ENCODE results near the gene HNRNPLL. TPM values are rescaled to one million over a fixed set of nuclear protein-coding genes. Genes with fewer than 3 reads are reported as not detected.
A peak's percentile ranks its signal among the peaks of the same experiment; 100 is the strongest.
"Not testable (repeated sequence)": the region's sequence is repeated elsewhere in the genome, so short reads cannot be mapped to it uniquely, and the experiment has no call there.

Gene HNRNPLL
- total RNA-seq, 1 donor from 2014 or later, result 28.3 TPM

DNA sequence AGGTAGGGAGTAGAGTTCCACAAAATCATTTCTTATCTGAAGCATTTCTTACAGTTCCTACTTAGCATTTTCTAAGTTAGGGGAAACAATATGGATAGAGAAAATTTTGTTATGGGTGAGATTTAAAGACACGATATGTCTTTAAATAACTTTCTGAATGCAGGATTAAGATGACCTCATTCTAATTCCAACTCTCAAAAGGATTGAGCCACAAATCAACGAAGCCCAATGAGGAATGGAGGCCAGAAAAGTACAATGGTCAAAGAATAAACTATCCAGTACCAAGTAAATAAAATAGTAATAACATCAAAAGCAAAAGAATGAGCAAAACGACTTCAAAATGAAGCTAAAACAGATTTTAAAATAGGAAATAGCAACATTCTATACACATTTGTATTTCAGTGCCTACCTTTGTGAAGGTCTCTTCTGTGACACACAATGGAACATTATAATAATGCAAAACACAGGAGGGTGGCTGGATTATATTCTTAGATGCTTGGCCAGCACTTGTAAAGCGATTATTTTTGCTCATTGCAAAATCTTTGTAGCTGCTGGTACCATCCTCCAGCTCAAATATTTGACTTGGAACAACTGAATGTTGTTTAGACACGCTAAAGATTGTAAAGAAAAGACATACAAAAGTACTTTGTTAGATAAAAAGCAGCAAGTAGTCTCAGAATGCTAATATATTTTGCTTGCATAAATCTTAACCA, 33.8 kb downstream of the HNRNPLL start:
- no peak for DNase-seq
- ATAC-seq (ENCODE audit: poor library complexity), result no peak
- intact Hi-C loops (cut with DNase I), result no loop called here

DNA sequence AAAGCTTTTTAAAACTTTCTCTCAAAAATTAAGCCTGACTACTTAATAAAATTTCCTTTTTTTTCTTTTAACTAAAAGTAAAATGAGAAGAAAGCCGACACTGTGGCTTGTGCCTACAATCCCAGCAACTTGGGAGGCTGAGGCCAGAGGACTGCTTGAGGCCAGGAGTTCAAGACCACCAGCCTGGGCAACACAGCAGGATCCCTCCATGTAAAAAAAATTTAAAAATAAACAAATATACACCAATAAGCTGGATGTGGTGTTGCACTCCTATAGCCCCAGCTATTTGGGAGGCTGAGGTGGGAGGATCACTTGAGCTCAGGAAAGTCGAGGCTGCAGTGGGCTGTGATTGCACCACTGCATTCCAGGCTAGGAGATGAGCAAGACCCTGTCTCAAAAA, 37.4 kb downstream of the HNRNPLL start:
- intact Hi-C loops (cut with DNase I), result no loop called here
- DNase-seq (no peak), ATAC-seq (ENCODE audit: poor library complexity) (no peak)

DNA sequence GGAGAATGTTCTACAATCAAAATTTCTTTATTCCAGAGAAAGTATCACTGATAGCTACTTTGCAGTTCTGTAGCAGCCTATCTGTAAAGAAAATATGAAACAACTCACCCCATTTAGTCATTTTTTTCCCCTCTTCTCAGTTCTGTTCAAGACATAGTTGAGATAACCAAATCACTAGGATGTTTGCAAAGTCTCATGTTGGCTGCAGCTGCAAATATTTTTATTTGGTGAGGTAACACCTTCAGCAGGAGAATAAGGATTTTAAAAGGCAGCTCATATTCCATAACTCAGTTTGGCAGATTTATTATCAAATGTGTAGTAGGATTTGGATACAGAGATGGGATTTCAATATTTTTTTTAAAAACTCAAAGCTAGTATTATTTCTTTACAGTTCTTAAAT, 41.0 kb downstream of the HNRNPLL start:
- no peak for DNase-seq
- no peak for ATAC-seq (ENCODE audit: poor library complexity)
- intact Hi-C loops (cut with DNase I), result no loop called here

DNA sequence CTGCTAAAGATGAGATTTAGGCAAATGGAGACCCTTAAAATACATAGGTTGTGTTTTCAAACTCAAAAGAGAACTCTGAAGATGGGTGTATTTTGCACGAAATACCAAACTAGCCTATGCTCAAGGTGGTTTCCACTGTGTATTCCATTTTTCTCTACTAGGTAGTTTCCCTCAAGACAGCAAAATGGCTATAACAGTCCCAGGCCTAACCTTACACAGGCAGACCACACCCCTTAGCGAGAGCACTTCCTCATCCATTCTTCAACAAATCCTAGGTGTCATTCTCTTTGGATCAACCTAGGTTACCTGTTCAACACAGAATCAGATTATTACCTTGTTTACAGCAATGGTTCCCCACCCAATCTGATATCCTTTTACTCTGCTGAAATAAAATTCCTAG, 42.6 kb downstream of the HNRNPLL start:
- DNase-seq (no peak), ATAC-seq (ENCODE audit: poor library complexity) (no peak)
- intact Hi-C loops (cut with DNase I), result no loop called here

DNA sequence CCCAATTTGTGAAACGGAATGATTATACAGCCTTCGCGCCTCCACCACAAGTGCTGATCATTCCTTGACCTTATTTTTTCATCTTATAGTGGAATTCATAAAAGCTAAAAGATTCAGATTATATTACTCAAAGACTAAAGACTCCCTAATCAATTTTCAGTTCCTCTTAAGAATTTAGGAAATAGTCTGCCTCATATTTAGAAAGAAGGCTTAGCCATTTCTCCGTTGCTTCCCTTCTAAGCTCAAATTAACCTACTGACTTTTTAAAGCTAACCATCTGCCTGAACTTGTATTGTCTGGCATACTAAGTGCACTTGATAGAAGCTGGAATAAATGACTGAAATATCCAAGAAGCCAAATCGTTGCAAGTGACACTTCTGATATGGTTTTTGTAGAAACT, 44.7 kb downstream of the HNRNPLL start:
- intact Hi-C loops (cut with DNase I), result no loop called here
- no peak for ATAC-seq (ENCODE audit: poor library complexity)
- no peak for DNase-seq

DNA sequence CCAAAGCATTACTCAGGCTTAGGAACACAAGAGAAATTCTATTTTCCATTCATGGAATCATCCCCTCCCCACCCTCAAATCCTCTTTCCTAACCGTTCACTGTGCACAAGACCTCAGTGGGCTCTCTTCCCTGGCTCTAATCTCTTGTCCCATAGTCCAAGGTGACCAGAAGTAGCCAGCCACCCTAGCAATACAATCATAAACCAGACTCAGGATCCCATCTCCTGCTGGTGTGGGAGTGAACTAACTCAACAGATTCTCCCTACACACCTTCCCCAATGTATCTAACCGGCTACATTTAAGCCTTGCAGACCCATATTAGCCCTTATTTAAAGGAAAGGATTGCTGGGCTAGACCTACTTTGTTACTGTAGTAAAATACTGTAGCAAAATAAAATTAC, 45.5 kb downstream of the HNRNPLL start:
- ATAC-seq (ENCODE audit: poor library complexity) (no peak), DNase-seq (no peak)
- intact Hi-C loops (cut with DNase I), result no loop called here

DNA sequence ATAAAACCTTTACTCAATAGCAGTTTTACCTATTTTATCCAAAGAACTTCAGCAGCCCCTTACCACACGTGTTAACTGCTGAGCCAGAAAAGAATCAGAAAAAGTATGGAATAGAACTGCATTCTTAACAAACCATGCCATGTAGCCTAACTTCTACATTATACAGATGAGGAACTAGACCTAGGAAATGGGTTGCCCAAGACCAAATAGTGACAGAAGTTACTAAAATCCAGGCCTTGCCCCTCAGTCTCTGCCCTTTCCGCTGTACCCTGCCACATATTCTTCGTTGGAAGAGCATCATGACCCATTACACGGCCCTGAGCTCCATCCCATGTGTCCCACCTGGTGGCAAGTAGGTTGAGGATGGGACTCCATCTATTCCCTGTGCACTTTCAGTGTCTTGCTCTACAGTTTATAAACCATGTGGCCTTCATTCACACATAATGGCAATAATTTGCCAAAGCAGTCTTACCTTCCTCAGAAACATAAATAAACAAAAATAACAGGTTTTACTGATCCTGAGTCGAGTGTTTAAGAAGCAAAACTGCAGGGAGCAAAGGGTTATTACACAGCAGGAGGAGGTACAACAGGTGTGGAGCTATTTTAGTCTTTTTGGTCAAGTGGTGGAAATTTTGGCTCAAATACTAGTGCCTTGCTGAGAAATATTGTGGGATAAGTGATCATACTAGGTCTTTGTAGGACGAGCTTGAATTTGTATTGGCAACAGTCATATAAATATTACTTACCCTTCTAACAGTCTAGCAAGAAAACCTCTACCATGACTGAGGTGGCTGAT, 46.5 kb downstream of the HNRNPLL start:
- intact Hi-C loops (cut with DNase I), result no loop called here
- ATAC-seq (ENCODE audit: poor library complexity), result no peak

DNA sequence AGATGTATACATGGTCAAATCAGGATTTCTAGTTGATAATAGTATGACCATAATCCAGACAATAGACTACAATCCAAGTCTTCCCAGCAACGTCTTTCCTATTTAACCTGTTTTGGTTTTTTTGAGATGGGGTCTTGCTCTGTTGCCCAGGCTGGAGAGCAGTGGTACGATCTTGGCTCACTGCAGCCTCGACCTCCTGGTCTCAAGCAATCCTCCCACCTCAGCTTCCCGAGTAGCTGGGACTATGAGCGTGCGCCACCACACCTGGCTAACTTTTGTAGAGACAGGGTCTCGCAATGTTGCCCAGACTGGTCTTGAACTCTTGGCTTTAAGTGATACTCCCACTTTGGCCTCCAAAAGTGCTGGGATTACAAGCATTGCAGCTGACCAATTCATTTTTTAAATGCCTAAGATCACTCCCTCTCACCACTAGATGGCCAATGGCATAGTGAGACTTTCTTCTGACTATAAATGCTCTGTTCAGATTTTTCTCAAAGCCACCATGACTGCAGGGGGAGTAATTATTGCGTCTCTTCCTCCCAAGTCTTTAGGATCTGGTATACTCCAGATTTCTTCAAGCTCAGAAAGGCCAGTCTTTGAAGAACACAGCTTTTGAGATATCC, 47.6 kb downstream of the HNRNPLL start:
- intact Hi-C loops (cut with DNase I), result no loop called here
- no peak for ATAC-seq (ENCODE audit: poor library complexity)

More for the DNA sequence above, 46.5 kb downstream of the HNRNPLL start:
- no peak for DNase-seq

DNA sequence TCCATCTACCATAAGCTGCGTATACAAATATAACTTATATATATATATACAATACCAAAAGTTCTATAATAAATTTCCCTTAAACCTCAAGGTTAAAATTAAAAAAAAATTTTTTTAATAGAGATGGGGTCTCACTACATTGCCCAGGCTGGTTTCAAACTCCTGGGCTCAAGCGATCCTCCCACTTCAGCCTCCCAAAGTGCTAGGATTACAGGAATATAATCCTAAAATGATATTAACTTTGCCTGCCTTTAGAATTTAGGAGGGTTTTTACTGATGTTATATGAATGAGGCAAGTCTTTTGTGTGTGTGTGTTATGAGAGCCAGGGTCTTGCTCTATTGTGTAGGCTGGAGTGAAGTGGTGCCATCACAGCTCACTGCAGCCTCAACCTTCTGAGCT, 49.2 kb downstream of the HNRNPLL start:
- no peak for ATAC-seq (ENCODE audit: poor library complexity)
- intact Hi-C loops (cut with DNase I), result no loop called here
- no peak for DNase-seq

More for the DNA sequence above, 47.6 kb downstream of the HNRNPLL start:
- no peak for DNase-seq

DNA sequence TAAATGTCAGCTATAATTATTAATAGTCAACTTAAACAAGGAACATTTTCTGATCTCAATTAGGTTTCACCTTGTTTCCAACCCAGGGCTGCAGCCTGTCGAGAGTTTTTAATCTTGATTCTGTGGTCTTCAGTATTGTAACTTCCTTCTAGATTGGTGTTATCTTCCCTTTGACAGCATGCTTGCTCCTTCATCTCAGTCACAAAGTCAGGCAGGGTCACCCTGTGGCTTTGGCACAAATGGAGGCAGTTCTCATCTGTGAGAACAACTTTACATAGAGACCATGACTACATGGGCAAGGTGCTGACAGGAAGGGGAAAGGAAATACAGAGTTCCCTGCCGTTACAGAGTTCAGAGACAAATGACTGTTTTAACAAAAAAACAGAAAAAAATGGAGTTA, 50.5 kb downstream of the HNRNPLL start:
- DNase-seq (no peak), ATAC-seq (ENCODE audit: poor library complexity) (peak; percentile 25)
- intact Hi-C loops (cut with DNase I), result no loop called here

DNA sequence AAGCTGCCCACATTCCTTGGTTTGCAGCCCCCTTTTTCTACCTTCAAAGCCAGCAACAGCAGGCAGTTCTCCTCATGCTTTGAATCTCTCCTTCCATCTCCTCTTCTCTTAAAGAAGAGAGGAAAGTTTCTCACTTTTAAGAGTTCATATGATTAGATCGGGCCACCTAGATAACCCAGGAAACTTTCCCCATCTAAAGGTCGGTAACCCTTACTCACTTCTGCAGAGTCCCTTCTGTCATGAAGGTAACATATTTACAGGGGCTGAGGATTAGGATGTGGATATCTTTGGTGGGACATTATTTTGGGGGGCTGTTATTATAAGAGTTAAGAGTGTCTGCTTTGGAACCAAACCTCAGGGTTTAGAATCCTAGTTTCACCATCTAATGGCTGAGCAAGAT, 51.0 kb downstream of the HNRNPLL start:
- no peak for ATAC-seq (ENCODE audit: poor library complexity)
- no peak for DNase-seq
- intact Hi-C loops (cut with DNase I), result no loop called here

DNA sequence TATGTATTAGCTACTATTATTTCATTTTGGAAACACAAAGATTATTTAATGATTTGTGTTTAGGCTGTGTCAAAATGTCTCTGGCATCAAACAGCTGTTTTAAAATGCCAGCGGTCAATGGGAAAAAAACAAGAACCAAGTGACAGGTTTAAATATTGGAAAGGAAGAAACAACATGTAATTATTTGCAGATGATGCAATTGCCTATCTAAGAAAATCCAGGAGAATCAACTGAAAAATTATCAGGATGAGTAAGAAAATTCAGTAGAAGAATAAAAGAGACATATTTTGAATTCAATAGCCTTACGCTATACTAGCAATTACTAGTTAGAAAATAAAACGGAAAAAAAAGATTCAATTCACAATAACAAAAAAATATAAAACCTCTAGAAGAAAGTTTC, 51.6 kb downstream of the HNRNPLL start:
- DNase-seq, result no peak
- no peak for ATAC-seq (ENCODE audit: poor library complexity)
- intact Hi-C loops (cut with DNase I), result no loop called here

DNA sequence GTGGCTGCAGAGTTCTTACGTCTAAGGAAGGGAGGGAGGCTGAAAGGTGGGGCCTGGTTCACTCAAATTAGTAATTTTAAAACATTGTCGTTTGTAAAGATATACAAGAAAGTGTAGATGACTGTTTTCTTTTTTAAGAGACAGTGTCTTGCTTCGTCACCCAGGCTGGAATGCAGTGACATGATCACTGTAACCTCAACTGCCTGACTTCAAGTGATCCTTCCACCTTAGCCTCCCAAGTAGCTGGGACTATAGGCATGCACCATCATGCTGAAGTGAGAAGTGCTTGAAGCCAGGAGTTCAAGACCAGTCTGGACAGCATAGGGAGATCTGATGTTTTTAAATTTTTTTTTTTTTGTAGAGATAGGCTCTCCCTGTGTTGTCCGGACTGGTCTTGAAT, 52.9 kb downstream of the HNRNPLL start:
- intact Hi-C loops (cut with DNase I), result no loop called here
- DNase-seq, result no peak
- ATAC-seq (ENCODE audit: poor library complexity), result no peak

DNA sequence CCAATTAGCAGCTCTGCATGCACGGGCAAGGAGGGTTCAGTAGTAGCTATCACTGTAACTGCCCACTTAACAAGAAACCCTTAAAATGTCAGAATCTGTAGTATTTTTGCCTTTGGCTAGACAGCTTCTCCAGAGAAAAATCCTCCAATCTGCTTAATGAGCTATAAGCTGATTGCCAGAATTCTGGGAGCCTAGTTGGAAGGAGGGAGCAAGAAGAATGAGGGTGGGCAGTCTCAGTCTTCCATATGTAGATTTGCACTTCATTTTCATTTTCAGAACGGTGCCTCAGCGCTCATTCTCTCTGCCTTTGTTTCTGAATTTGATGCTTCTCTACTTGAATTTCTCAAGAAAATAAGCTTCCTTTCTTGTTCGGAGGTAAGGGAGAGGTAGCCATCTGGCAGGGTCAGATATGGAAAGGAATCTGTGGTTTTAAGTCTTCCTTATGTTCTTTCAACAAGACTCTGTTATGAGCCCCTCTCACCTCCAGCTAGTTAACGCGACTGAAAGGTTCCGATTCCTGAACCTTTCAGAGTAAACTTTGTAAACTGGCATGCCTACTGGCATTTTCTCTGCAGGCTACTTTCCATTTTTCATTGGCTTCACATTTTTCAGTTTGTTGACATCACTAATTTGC, 53.5 kb downstream of the HNRNPLL start:
- ATAC-seq (ENCODE audit: poor library complexity) (no peak), DNase-seq (no peak)
- intact Hi-C loops (cut with DNase I), result no loop called here

DNA sequence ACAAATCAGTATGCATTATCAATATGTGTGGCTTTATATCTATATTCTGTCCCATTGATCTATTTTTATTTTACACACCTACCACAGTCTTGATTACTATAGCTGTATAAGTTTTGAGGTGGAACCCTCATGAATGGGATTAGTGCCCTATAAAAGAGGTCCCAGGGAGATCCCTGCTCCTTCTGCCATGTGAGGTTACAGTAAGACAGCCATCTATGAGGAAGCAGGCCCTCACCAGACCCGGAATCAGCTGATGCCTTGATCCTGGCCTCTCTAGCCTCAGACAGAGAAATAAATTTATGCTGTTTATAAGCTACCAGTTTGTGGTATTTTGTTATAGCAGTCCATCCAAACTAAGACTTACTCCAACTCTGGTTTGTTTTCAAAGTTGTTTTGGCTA, 54.9 kb downstream of the HNRNPLL start:
- DNase-seq (no peak), ATAC-seq (ENCODE audit: poor library complexity) (no peak)
- intact Hi-C loops (cut with DNase I), result no loop called here

DNA sequence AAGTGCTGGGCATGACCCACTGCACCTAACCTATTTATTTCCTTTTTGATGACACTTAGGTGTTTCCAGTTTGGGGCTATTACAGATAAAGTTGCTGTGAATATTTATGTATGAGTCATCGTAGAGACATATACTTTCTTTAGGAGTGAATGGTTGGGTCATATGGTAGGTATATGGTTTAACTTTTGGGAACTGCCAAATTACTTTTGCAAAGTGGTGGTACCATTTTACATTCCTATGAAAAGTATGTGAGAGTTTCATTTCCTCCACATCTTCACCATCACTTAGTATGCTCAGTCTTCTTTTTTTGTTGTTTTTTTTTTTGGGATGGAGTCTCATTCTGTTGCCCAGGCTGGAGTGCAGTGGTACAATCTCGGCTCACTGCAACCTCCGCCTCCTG, 56.1 kb downstream of the HNRNPLL start:
- intact Hi-C loops (cut with DNase I), result no loop called here

DNA sequence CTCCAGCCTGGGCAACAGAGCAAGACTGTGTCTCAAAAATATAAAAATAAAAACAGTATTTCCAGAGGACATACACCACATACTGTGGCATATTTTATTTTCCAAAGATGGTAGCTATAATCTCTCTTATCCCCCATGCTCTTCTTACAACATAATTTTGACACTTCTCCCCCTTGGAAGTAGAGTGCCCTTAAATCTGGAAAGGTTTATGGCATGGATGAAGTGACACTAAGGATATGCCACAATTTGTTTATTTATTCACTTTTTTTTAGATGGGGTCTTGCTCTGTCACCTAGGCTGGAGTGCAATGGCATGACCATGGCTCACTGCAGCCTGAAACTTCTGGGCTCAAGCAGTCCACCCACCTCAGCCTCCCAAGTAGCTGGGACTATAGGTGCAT, 56.7 kb downstream of the HNRNPLL start:
- intact Hi-C loops (cut with DNase I), result no loop called here
- no peak for ATAC-seq (ENCODE audit: poor library complexity)
- no peak for DNase-seq

More for the DNA sequence above, 56.1 kb downstream of the HNRNPLL start:
- DNase-seq (no peak), ATAC-seq (ENCODE audit: poor library complexity) (no peak)

DNA sequence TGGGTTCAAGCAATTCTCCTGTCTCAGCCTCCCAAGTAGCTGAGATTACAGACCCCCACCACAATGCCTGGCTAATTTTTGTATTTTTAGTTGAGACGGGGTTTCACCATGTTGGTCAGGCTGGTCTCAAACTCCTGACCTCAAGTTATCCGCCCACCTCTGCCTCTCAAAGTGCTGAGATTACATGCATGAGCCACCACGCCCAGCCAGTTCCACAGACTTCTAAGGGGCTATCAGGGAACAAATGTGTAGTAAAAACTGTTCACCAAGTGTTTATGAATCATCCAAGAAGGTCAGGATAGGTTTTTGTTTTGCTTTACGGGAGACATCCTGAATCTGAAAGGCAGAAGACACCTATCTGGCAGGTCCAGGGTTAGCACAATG, 60.5 kb downstream of the HNRNPLL start:
- ATAC-seq (ENCODE audit: poor library complexity); intact Hi-C loops (cut with DNase I); DNase-seq: not testable (repeated sequence)

DNA sequence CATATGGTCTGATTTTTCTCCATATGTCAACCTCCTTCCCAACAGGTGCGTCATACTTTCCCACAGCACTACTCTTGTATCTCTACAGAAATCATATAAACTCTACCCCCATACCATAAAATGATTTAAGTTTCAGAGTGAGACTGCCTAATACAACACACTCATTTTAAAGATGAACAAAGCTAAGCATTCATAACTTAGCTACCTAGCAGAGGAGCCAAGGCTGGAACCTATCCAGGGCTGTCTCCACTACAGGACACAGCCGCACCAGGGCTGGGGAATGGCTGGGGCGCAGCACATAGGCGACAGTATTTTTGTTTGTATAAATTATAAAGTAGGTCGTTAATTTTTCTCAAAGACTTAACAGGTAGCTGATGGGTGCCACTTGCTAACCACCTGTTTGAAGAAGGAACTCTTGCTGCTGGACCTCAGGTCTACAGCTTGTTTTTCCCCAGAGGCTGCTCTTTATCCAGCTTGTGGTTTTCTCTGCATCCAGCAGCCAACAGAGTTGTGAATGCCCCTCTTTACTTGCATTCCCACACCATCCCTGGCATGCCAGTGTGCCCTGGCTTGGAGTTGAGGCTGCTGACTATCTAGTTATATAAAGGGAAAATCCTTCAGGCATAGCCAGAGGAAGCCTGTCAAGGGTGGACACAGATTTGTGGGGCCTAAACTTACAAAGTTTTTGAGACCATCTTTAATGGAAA, 62.0 kb downstream of the HNRNPLL start:
- no peak for DNase-seq
- intact Hi-C loops (cut with DNase I), result no loop called here
- ATAC-seq (ENCODE audit: poor library complexity), result no peak
